Measurements from ENCODE around the gene VSIG10L.

VSIG10L gene

GRCh38 chr19:51339313-51339686 lies 2.6 kb downstream of the VSIG10L start:
- DNase-seq (ENCODE audit: low spot score): peak; percentile 36

- DNase-seq (ENCODE audit: low spot score): peak; percentile 69
Observed at GRCh38 chr19:51338563-51339312, 3.2 kb downstream of the VSIG10L start.

- no peak for DNase-seq (ENCODE audit: low spot score)
Observed at GRCh38 chr19:51337861-51338562, 3.9 kb downstream of the VSIG10L start.

- no peak for DNase-seq (ENCODE audit: low spot score)
Observed at GRCh38 chr19:51337141-51337860, 4.6 kb downstream of the VSIG10L start.

- DNase-seq (ENCODE audit: low spot score): peak; percentile 72
Observed at GRCh38 chr19:51333836-51334460, 8.0 kb downstream of the VSIG10L start.

GRCh38 chr19:51331716-51332115 lies 10.2 kb downstream of the VSIG10L start:
- DNase-seq (ENCODE audit: low spot score): no peak

GRCh38 chr19:51331193-51331592 lies 10.7 kb downstream of the VSIG10L start:
- no peak for DNase-seq (ENCODE audit: low spot score)

GRCh38 chr19:51330366-51330765 lies 11.6 kb downstream of the VSIG10L start:
- no peak for DNase-seq (ENCODE audit: low spot score)

GRCh38 chr19:51329411-51329810 lies 12.5 kb downstream of the VSIG10L start:
- DNase-seq (ENCODE audit: low spot score): no peak

- no peak for DNase-seq (ENCODE audit: low spot score)
Observed at GRCh38 chr19:51327066-51328001, 14.6 kb downstream of the VSIG10L start.

- no peak for DNase-seq (ENCODE audit: low spot score)
Observed at GRCh38 chr19:51326216-51327065, 15.5 kb downstream of the VSIG10L start.

- DNase-seq (ENCODE audit: low spot score): no peak
Observed at GRCh38 chr19:51325161-51325976, 16.6 kb downstream of the VSIG10L start.

- no peak for DNase-seq (ENCODE audit: low spot score)
Observed at GRCh38 chr19:51324167-51324481, 17.8 kb downstream of the VSIG10L start.

GRCh38 chr19:51323481-51324166 lies 18.3 kb downstream of the VSIG10L start:
- no peak for DNase-seq (ENCODE audit: low spot score)

GRCh38 chr19:51321799-51322198 lies 20.1 kb downstream of the VSIG10L start:
- DNase-seq (ENCODE audit: low spot score): no peak

GRCh38 chr19:51320280-51320657 lies 21.7 kb downstream of the VSIG10L start:
- DNase-seq (ENCODE audit: low spot score): no peak

- no peak for DNase-seq (ENCODE audit: low spot score)
Observed at GRCh38 chr19:51319649-51320279, 22.2 kb downstream of the VSIG10L start.
